MCF 10A (cell line): ENCODE results near the gene HSDL1. TPM values are rescaled to one million over a fixed set of nuclear protein-coding genes. Genes with fewer than 3 reads are reported as not detected.
"Not testable (repeated sequence)": the region's sequence is repeated elsewhere in the genome, so short reads cannot be mapped to it uniquely, and the experiment has no call there.

Experiments used
- BruUV-seq: library from RNA; stranded (reverse); fragments of 400-500 nt; replicated peaks from 2 replicates; lab custom pipeline; 2021; lab: Mats Ljungman, UMichigan
- CTCF ChIA-PET: fragments of 300-600 bp; sonication (Branson Sonifier 250); formaldehyde crosslinking; extraction: SDS; loops from one replicate; lab custom pipeline; 2021; ENCODE audit warnings: antibody characterized with exemption, inconsistent platforms; lab: Yijun Ruan, JAX
- POLR2A ChIA-PET: fragments of 300-600, 350-650 bp; sonication (Branson Sonifier 250); formaldehyde crosslinking; extraction: SDS; loops from one replicate; lab custom pipeline; 2020; ENCODE audit warnings: antibody characterized with exemption, inconsistent platforms; lab: Yijun Ruan, JAX
- DNase-seq: peaks from one replicate; pipeline ENCODE4 v3.0.0-alpha.2; 2018; ENCODE audit not compliant: unreplicated experiment
- H3K27ac Mint-ChIP-seq: one replicate; pipeline ENCODE4 v1.8.0; 2022; ENCODE audit warnings: mild to moderate bottlenecking, low read depth, mixed read lengths; ENCODE audit not compliant: unreplicated experiment
- H3K27me3 Mint-ChIP-seq: one replicate; pipeline ENCODE4 v1.8.0; 2022; ENCODE audit warnings: mixed read lengths; ENCODE audit not compliant: insufficient read depth, unreplicated experiment
- H3K36me3 Mint-ChIP-seq: one replicate; pipeline ENCODE4 v1.8.0; 2022; ENCODE audit warnings: mild to moderate bottlenecking, moderate library complexity, mixed read lengths; ENCODE audit not compliant: insufficient read depth, unreplicated experiment
- H3K4me1 Mint-ChIP-seq: one replicate; pipeline ENCODE4 v1.8.0; 2022; ENCODE audit warnings: mixed read lengths; ENCODE audit not compliant: insufficient read depth, unreplicated experiment
- H3K4me3 Mint-ChIP-seq: one replicate; pipeline ENCODE4 v1.8.0; 2022; ENCODE audit warnings: mild to moderate bottlenecking, moderate library complexity, mixed read lengths; ENCODE audit not compliant: unreplicated experiment
- H3K9me3 Mint-ChIP-seq: one replicate; pipeline ENCODE4 v1.8.0; 2022; ENCODE audit warnings: mixed read lengths; ENCODE audit not compliant: unreplicated experiment
- intact Hi-C: fragments of 100-400 bp; cut with micrococcal nuclease; formaldehyde crosslinking; loops from 2 replicates; pipeline ENCODE4 v1.14.1; 2022
- total RNA-seq: library from RNA; stranded (reverse); gene quantifications from 2 replicates; pipeline ENCODE4 v1.2.3, GENCODE V29; 2022
- TF ChIP-seq, protein P1 (sequence below): fragments of 200-600 bp; IDR thresholded peaks from one replicate; pipeline ENCODE4 v1.8.0; 2022; ENCODE audit warnings: antibody characterized with exemption, mild to moderate bottlenecking; ENCODE audit not compliant: unreplicated experiment

Gene HSDL1
- total RNA-seq, 1 experiment from 2014 or later = 13.3 TPM

DNA sequence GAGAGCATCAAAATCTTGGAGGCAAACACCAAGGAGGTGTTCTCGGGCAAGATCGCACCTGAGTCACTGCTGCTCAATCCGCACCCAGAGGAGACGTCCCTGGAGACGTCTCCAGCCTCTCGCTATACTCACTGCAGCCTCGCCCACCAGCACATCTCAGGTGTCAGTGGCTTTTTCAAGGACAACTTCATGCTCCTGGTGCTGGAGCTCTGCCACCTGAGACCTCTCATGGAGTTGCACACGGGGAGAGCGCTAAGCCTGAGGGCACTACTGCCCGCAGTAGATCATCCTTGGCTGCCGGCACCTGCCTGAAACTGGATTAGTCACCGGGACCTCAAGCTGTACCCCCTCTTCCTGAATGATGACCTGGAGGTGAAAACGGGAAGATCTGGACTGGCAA lies 25.6 kb downstream of the HSDL1 start:
- CTCF ChIA-PET = interaction anchor here (0.6 to 1.3 kb wide), 5 partner anchors 32 to 108 kb away, joined by 3 to 4 read pairs (median 3); no protein-coding TSS in a partner anchor
- Mint-ChIP-seq H3K27me3 (no peaks in the 10 kb centered on the region), H3K9me3 (no peaks in the 10 kb centered on the region), H3K4me1 (no peaks in the 10 kb centered on the region), H3K36me3 (peaks cover 23% of the 10 kb centered on the region), H3K4me3 (no peak overlapping the region), H3K27ac (no peak overlapping the region)
- POLR2A ChIA-PET = interaction anchor here (0.5 to 4.5 kb wide), 5 partner anchors 58 to 385 kb away, joined by 3 to 37 read pairs (median 3); partner anchors contain the start of gene TAF1C
- intact Hi-C loops = loop anchor here (5.0 kb wide), 1 partner anchor 58 kb away; no protein-coding TSS in a partner anchor
- peak; percentile 44 for DNase-seq
- TF ChIP-seq, protein P1, sequence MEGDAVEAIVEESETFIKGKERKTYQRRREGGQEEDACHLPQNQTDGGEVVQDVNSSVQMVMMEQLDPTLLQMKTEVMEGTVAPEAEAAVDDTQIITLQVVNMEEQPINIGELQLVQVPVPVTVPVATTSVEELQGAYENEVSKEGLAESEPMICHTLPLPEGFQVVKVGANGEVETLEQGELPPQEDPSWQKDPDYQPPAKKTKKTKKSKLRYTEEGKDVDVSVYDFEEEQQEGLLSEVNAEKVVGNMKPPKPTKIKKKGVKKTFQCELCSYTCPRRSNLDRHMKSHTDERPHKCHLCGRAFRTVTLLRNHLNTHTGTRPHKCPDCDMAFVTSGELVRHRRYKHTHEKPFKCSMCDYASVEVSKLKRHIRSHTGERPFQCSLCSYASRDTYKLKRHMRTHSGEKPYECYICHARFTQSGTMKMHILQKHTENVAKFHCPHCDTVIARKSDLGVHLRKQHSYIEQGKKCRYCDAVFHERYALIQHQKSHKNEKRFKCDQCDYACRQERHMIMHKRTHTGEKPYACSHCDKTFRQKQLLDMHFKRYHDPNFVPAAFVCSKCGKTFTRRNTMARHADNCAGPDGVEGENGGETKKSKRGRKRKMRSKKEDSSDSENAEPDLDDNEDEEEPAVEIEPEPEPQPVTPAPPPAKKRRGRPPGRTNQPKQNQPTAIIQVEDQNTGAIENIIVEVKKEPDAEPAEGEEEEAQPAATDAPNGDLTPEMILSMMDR = no peak
- BruUV-seq = no TSS peak

DNA sequence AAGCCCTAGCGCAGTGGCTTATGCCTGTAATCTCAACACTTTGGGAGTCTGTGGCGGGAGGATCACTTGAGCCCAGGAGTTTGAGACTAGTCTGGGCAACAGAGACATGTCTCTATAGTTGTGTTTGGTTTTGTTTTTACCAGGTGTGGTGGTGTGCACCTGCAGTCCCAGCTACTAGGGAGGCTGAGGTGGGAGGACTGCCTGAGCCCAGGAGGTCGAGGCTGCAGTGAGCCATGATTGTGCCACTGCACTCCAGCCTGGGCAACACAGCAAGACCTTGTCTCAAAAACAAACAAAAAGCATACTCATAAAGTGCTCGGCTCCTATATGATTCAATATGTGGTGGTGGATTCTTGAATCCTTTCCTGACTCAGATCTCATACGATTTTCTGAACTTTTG lies 26.7 kb downstream of the HSDL1 start:
- intact Hi-C loops = loop anchor here (5.0 kb wide), 1 partner anchor 59 kb away; no protein-coding TSS in a partner anchor
- Mint-ChIP-seq H3K36me3 (peaks cover 17% of the 10 kb centered on the region), H3K4me3 (peak overlapping the region; percentile 89)
- H3K27ac Mint-ChIP-seq, H3K9me3 Mint-ChIP-seq, BruUV-seq, H3K4me1 Mint-ChIP-seq, DNase-seq, H3K27me3 Mint-ChIP-seq: not testable (repeated sequence)
- ChIA-PET POLR2A (interaction anchor here (0.6 to 5.6 kb wide), 7 partner anchors 15 to 165 kb away, joined by 3 to 120 read pairs (median 24); partner anchors contain the start of genes DNAAF1, HSDL1, OSGIN1 and TAF1C), CTCF (interaction anchor here (0.6 to 3.9 kb wide), 6 partner anchors 14 to 71 kb away, joined by 3 to 20 read pairs (median 6); no protein-coding TSS in a partner anchor)

DNA sequence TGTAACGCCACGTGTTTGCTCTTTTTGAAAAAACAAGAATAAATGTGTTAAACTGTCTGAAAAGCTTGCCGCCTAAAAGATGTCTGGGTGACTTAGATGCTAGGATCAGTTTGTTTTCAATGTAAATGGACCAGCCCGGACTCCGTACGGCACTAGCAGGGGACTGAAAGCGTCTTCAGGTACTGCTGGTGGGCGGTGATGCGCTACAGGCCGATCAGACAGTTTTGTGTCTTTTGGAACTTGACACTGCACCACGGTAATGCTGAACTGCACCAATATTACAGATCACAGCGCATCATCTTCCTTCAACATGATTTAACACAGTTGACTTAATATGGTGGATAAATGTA lies 27.5 kb downstream of the HSDL1 start:
- intact Hi-C loops = loop anchor here (5.0 kb wide), 1 partner anchor 60 kb away; no protein-coding TSS in a partner anchor
- POLR2A ChIA-PET = interaction anchor here (0.7 to 5.6 kb wide), 22 partner anchors 14 to 386 kb away, joined by 3 to 120 read pairs (median 8); partner anchors contain the start of genes DNAAF1, HSDL1, OSGIN1 and TAF1C

DNA sequence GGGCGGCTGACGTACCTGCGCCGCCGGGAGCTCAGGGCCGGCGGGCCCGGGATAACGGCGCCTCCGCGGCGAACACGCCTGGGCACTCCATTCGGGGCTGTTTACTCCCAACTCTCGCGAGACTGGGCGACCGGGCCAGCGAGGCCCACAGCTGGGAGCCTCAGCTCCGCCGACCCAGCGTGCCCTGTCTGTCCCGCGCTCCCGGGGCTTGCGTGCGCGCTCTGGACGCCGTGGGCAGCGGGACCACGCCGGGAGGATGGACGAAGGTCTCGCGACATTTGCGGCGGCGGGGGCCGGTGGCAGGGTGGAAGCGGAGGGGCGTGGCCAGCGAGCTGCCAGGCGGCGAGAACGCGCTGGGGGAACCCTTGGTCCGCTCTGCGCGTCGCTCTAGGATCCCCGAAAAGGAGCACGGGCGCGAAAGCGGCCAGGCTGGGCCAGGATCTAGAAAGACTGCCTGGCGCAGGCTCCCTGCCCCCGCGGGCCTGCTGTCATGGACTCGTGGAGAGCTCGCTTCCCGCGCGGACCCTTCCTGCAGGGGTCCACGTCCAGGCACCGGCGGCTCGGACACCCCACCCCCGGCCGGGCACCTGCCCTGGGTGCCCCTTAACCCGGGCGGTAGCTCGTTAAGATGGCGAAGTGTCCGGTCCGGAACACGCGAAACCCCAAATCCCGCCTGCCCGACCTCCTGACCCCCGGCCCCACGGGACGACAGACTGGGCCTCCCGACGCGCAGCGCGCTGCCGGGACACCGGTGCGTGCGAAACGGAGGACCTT lies 28.1 kb downstream of the HSDL1 start, which contains the start of gene MBTPS1:
TSS of gene MBTPS1 (minus strand) at position 223 of the 774 bp plus-strand sequence. CDS start 15,159 bp downstream, outside the sequence.
- peak; percentile 98 for DNase-seq
- Mint-ChIP-seq H3K4me1 (no peaks in the 10 kb centered on the region), H3K4me3 (peak within 1 kb of the TSS; percentile 89), H3K9me3 (no peaks in the 10 kb centered on the region), H3K36me3 (peaks cover 10% of the 10 kb centered on the region), H3K27ac (peak within 1 kb of the TSS; percentile 90), H3K27me3 (no peaks in the 10 kb centered on the region)
- intact Hi-C loops = loop anchor here (5.0 kb wide), 1 partner anchor 60 kb away; no protein-coding TSS in a partner anchor
- TSS peak; percentile 81 for BruUV-seq
- CTCF ChIA-PET = interaction anchor here (0.6 to 3.9 kb wide), 16 partner anchors 9 to 569 kb away, joined by 3 to 20 read pairs (median 4); partner anchors contain the start of gene TAF1C
- POLR2A ChIA-PET = interaction anchor here (0.5 to 5.6 kb wide), 33 partner anchors 11 to 1582 kb away, joined by 3 to 120 read pairs (median 5); partner anchors contain the start of genes DNAAF1, HSDL1, OSGIN1 and TAF1C
- TF ChIP-seq, protein P1 = no peak

More for the DNA sequence above, 27.5 kb downstream of the HSDL1 start:
- Mint-ChIP-seq H3K4me3 (peak overlapping the region; percentile 89), H3K36me3 (peaks cover 13% of the 10 kb centered on the region), H3K4me1 (no peaks in the 10 kb centered on the region), H3K9me3 (no peaks in the 10 kb centered on the region), H3K27me3 (no peaks in the 10 kb centered on the region), H3K27ac (peak overlapping the region; percentile 63)
- DNase-seq = no peak
- TF ChIP-seq, protein P1 = no peak
- BruUV-seq = no TSS peak
- CTCF ChIA-PET = interaction anchor here (0.6 to 3.9 kb wide), 9 partner anchors 10 to 71 kb away, joined by 3 to 20 read pairs (median 7); partner anchors contain the start of gene TAF1C
